Gastroesophageal sphincter (tissue), 4 donors: ENCODE measurements around the gene FARS2. TPM values are rescaled to one million over a fixed set of nuclear protein-coding genes. Genes with fewer than 3 reads are reported as not detected.

Experiments used
- ATAC-seq: fragments of 150-250 bp; one replicate; pipeline ENCODE4 v1.9.1; 2016; ENCODE audit warnings: mild to moderate bottlenecking, moderate library complexity
- H3K27ac ChIP-seq, 4 donors: fragments of 200-600 bp; sonication (generic) in 3 of 4; 1 replicate in 3 of 4; 2 replicates in 1 of 4; pipeline ENCODE4 v1.5.1; 2016 to 2019
- H3K27me3 ChIP-seq: fragments of 200-600 bp; sonication (generic); one replicate; pipeline ENCODE4 v1.5.1; 2019
- H3K36me3 ChIP-seq, 2 donors: fragments of 200-600 bp; sonication (generic); one replicate each; pipeline ENCODE4 v1.5.1; 2019; ENCODE audit warnings: control low read depth in 1 of 2
- H3K4me1 ChIP-seq, 3 donors: fragments of 200-600 bp; sonication (generic); 1 replicate in 2 of 3; 2 replicates in 1 of 3; pipeline ENCODE4 v1.5.1; 2016 to 2019; ENCODE audit warnings: control low read depth in 2 of 3
- H3K4me3 ChIP-seq, 2 donors: fragments of 200-600 bp; sonication (generic); one replicate each; pipeline ENCODE4 v1.5.1; 2019; ENCODE audit warnings: mild to moderate bottlenecking in 1 of 2, moderate library complexity in 1 of 2
- H3K9me3 ChIP-seq, 3 donors: fragments of 200-600 bp; sonication (generic); one replicate each; pipeline ENCODE4 v1.5.1; 2017 to 2019; ENCODE audit warnings: control low read depth in 2 of 3
- CTCF ChIP-seq, 4 experiments: fragments of 200-600 bp in 2 of 4; fragments of 450-650 bp in 2 of 4; sonication (generic) in 1 of 4; IDR thresholded peaks; one replicate each; pipeline ENCODE4 v1.5.1; 2017 to 2019; ENCODE audit warnings: antibody characterized with exemption in 4 of 4, mild to moderate bottlenecking in 2 of 4, moderate library complexity in 2 of 4
- EP300 ChIP-seq: sonication (generic); formaldehyde crosslinking; IDR thresholded peaks from one replicate; pipeline ENCODE4 v1.6.1; 2017; ENCODE audit warnings: antibody characterized with exemption, mild to moderate bottlenecking
- POLR2A ChIP-seq, 2 donors: fragments of 450-650 bp; IDR thresholded peaks; one replicate each; pipeline ENCODE4 v1.6.1; 2017; ENCODE audit warnings: antibody characterized with exemption in 2 of 2, mild to moderate bottlenecking in 2 of 2, moderate library complexity in 1 of 2
- POLR2AphosphoS5 ChIP-seq: sonication (generic); formaldehyde crosslinking; IDR thresholded peaks from one replicate; pipeline ENCODE4 v1.6.1; 2017; ENCODE audit warnings: antibody characterized with exemption
- WGBS, 2 donors: methylation state at CpG; one replicate each; pipeline ENCODE4 v1.1.5; 2018; ENCODE audit warnings: low coverage in 1 of 2; 5-methylcytosine and 5-hydroxymethylcytosine counted together
- total RNA-seq, 4 donors: library from RNA; depleted of rRNA; stranded (reverse); fragments of >200 nt; gene quantifications; one replicate each; pipeline ENCODE4 v1.1.0, GENCODE V29; 2016

Gene FARS2
- total RNA-seq, 4 donors from 2014 or later, result 9.8 to 16.3 (median 14.4) TPM

- WGBS, 2 donors, result 80 to 85% methylated on average over 2 to 3 of the region's 3 CpGs
- no peaks in the 10 kb centered on the region for H3K36me3 ChIP-seq
- no peak overlapping the region for H3K27ac ChIP-seq
- H3K9me3 ChIP-seq, result no peaks in the 10 kb centered on the region
- H3K4me1 ChIP-seq, result no peaks in the 10 kb centered on the region
- no peak for ATAC-seq
- H3K27me3 ChIP-seq, result no peaks in the 10 kb centered on the region
- TF ChIP-seq POLR2A (IDR thresholded peaks at IDR 0.05) (no peak), EP300 (no peak), POLR2AphosphoS5 (no peak), CTCF (IDR thresholded peaks at IDR 0.05) (no peak)
- H3K4me3 ChIP-seq, result no peak overlapping the region
These were observed 552.3 kb downstream of the FARS2 start for GRCh38 chr6:5813625-5814027.

- WGBS, 2 donors, result 95 to 99% methylated on average over 5 of the region's 5 CpGs
- no peaks in the 10 kb centered on the region for H3K36me3 ChIP-seq
- TF ChIP-seq POLR2AphosphoS5, result no peak
- TF ChIP-seq CTCF (IDR thresholded peaks at IDR 0.05), result no peak
- no peak for TF ChIP-seq POLR2A (IDR thresholded peaks at IDR 0.05)
- TF ChIP-seq EP300, result no peak
- no peaks in the 10 kb centered on the region for H3K27me3 ChIP-seq
- ATAC-seq, result no peak
- H3K4me3 ChIP-seq, result no peak overlapping the region
- H3K27ac ChIP-seq, result no peak overlapping the region
- no peaks in the 10 kb centered on the region for H3K9me3 ChIP-seq
- no peaks in the 10 kb centered on the region for H3K4me1 ChIP-seq
These were observed 552.8 kb downstream of the FARS2 start for GRCh38 chr6:5814116-5814515.

GRCh38 chr6:5814901-5815300 is 553.6 kb downstream of the FARS2 start:
- no peaks in the 10 kb centered on the region for H3K27me3 ChIP-seq
- no peaks in the 10 kb centered on the region for H3K9me3 ChIP-seq
- ATAC-seq, result no peak
- H3K27ac ChIP-seq, result no peak overlapping the region
- WGBS, 2 donors, result 80 to 89% methylated on average over 1 to 3 of the region's 9 CpGs
- TF ChIP-seq CTCF (IDR thresholded peaks at IDR 0.05) (no peak), POLR2A (IDR thresholded peaks at IDR 0.05) (no peak), EP300 (no peak)
- no peaks in the 10 kb centered on the region for H3K4me1 ChIP-seq
- H3K4me3 ChIP-seq, result no peak overlapping the region
- H3K36me3 ChIP-seq, result no peaks in the 10 kb centered on the region

GRCh38 chr6:5817869-5818268 is 556.6 kb downstream of the FARS2 start:
- no CpG with 5 or more reads among the region's 3 CpGs for WGBS, 2 donors
- TF ChIP-seq EP300 (no peak), POLR2AphosphoS5 (no peak), POLR2A (IDR thresholded peaks at IDR 0.05) (no peak), CTCF (IDR thresholded peaks at IDR 0.05) (no peak)
- Histone ChIP-seq H3K27ac (no peak overlapping the region), H3K9me3 (no peaks in the 10 kb centered on the region), H3K27me3 (no peaks in the 10 kb centered on the region), H3K36me3 (no peaks in the 10 kb centered on the region), H3K4me3 (no peak overlapping the region), H3K4me1 (no peaks in the 10 kb centered on the region)
- no peak for ATAC-seq

- no peak for ATAC-seq
- H3K4me1 ChIP-seq, result no peaks in the 10 kb centered on the region
- H3K9me3 ChIP-seq, result no peaks in the 10 kb centered on the region
- no peak for TF ChIP-seq POLR2A (IDR thresholded peaks at IDR 0.05)
- TF ChIP-seq POLR2AphosphoS5, result no peak
- TF ChIP-seq EP300, result no peak
- no peak for TF ChIP-seq CTCF (IDR thresholded peaks at IDR 0.05)
- no peaks in the 10 kb centered on the region for H3K36me3 ChIP-seq
- no peak overlapping the region for H3K27ac ChIP-seq
- no peak overlapping the region for H3K4me3 ChIP-seq
- no peaks in the 10 kb centered on the region for H3K27me3 ChIP-seq
- 76 to 100% methylated on average over 5 to 6 of the region's 6 CpGs for WGBS, 2 donors
These were observed 557.6 kb downstream of the FARS2 start for GRCh38 chr6:5818959-5819358.

Other genes with a start within 250 kb of the FARS2 start
- 10 to 100 TPM in 1 of 4 donors, 1 to 10 TPM in 3; 2.2 to 11.8 (median 5.7) TPM for gene PPP1R3G, start 176.2 kb upstream of the FARS2 start, total RNA-seq
- 10 to 100 TPM; 16.4 to 27.9 (median 20.5) TPM for gene LYRM4, start 563 bp upstream of the FARS2 start, total RNA-seq